Osteoblast (primary cell): ENCODE data around the gene LRRN2. TPM values are rescaled to one million over a fixed set of nuclear protein-coding genes. Genes with fewer than 3 reads are reported as not detected.

ENCODE experiments used
- DNase-seq: peaks from one replicate; pipeline ENCODE4 v3.0.0; 2011; ENCODE audit warnings: low spot score, mixed read lengths; ENCODE audit not compliant: insufficient read length; ENCODE audit errors: missing footprints
- H2AFZ ChIP-seq: 2 replicates; pipeline ENCODE4 v1.6.0; 2011; ENCODE audit warnings: mild to moderate bottlenecking, low read length
- H3K27ac ChIP-seq: 2 replicates; pipeline ENCODE4 v1.5.1; 2011; ENCODE audit warnings: mild to moderate bottlenecking, low read depth, low read length, moderate library complexity
- H3K27me3 ChIP-seq: 2 replicates; pipeline ENCODE4 v1.6.0; 2012; ENCODE audit warnings: mild to moderate bottlenecking, control low read depth, inconsistent platforms, low read length, moderate library complexity; ENCODE audit not compliant: insufficient read depth
- H3K36me3 ChIP-seq: 2 replicates; pipeline ENCODE4 v1.5.1; 2011; ENCODE audit warnings: mild to moderate bottlenecking, low read length, control low read depth, moderate library complexity; ENCODE audit not compliant: insufficient read depth
- H3K4me1 ChIP-seq: 2 replicates; pipeline ENCODE4 v1.5.1; 2011; ENCODE audit warnings: mild to moderate bottlenecking, low read length, control low read depth, moderate library complexity; ENCODE audit not compliant: insufficient read depth
- H3K4me2 ChIP-seq: 2 replicates; pipeline ENCODE4 v1.6.0; 2011; ENCODE audit warnings: mild to moderate bottlenecking, low read length; ENCODE audit not compliant: insufficient read depth
- H3K4me3 ChIP-seq: fragments of 200-600 bp; sonication (generic); 3 replicates; pipeline ENCODE4 v1.5.1; 2012; ENCODE audit warnings: mild to moderate bottlenecking, low read length, inconsistent platforms; ENCODE audit not compliant: insufficient read depth
- H3K79me2 ChIP-seq: 2 replicates; pipeline ENCODE4 v1.6.0; 2012; ENCODE audit warnings: mild to moderate bottlenecking, low read length, control low read depth, inconsistent platforms; ENCODE audit not compliant: insufficient read depth
- H3K9me3 ChIP-seq: 2 replicates; pipeline ENCODE4 v1.5.1; 2011; ENCODE audit warnings: low read depth, low read length, control low read depth
- H4K20me1 ChIP-seq: 2 replicates; pipeline ENCODE4 v1.6.0; 2012; ENCODE audit warnings: mild to moderate bottlenecking, low read length, control low read depth; ENCODE audit not compliant: insufficient read depth
- CTCF ChIP-seq: IDR thresholded peaks from 2 replicates; pipeline ENCODE4 v1.5.1; 2011; ENCODE audit warnings: mild to moderate bottlenecking, low read depth, low read length, moderate library complexity; ENCODE audit errors: extremely low read depth
- total RNA-seq: library from RNA; depleted of rRNA; stranded (reverse); fragments of >200 nt; gene quantifications from 2 replicates; pipeline ENCODE4 v1.2.3, GENCODE V29; 2012

LRRN2 gene
- total RNA-seq, 1 donor: under 0.01 TPM

DNA sequence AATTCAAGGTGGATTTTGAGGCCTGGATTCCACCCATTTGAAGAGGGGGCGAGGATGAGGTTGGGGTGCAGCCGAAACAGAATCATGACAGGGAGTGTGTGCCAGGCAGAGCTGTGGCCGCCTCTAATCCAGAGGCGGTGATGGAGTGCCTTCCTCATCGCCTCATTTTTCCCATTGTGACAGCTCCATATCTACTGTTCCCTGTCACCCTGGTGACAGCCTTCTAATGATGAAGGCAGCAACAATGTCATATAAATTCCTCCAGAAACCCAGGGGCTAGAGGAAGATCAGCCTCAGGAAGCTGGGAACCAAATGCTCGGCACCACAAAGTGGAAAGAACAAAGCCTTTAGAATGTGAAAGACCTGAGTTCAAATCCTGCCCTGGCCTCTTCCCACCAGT lies 42.0 kb downstream of the LRRN2 start:
- no peaks in the 10 kb centered on the region for H3K36me3 ChIP-seq
- no peak overlapping the region for H3K27ac ChIP-seq
- H3K9me3 ChIP-seq: no peaks in the 10 kb centered on the region
- no peaks in the 10 kb centered on the region for H4K20me1 ChIP-seq
- H3K27me3 ChIP-seq: peaks cover 12% of the 10 kb centered on the region
- no peak for DNase-seq
- H3K4me2 ChIP-seq: no peak overlapping the region
- no peaks in the 10 kb centered on the region for H3K79me2 ChIP-seq
- H2AFZ ChIP-seq: no peak overlapping the region
- no peak for TF ChIP-seq CTCF
- H3K4me1 ChIP-seq: no peaks in the 10 kb centered on the region
- no peak overlapping the region for H3K4me3 ChIP-seq

DNA sequence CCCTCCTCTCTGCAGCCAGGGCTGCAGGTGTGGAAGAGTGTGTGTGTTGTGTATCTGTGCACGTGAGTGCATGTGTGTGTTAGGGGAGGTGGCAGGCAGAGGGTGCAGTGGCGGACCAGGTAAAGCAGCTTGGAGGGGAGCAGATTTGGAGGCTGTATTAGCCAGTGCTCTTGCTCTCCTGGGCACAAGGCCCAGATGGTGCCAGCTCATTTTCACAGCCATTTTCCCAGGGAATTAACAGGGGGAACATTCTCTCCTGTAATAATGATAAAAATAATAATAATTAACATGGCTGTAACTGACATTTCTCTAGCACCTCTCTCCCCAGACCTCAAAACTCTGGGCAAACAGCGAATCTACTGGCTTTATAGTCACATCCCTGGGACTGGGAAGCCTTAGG lies 43.6 kb downstream of the LRRN2 start:
- Histone ChIP-seq H2AFZ (no peak overlapping the region), H3K4me1 (peaks cover 3% of the 10 kb centered on the region), H3K9me3 (no peaks in the 10 kb centered on the region), H3K27me3 (peaks cover 14% of the 10 kb centered on the region), H3K4me2 (no peak overlapping the region), H3K36me3 (no peaks in the 10 kb centered on the region), H4K20me1 (no peaks in the 10 kb centered on the region), H3K27ac (no peak overlapping the region), H3K4me3 (no peak overlapping the region), H3K79me2 (no peaks in the 10 kb centered on the region)
- no peak for TF ChIP-seq CTCF
- DNase-seq: no peak

GRCh38 chr1:204641455-204641854 lies 44.1 kb downstream of the LRRN2 start:
- Histone ChIP-seq H3K27me3 (peaks cover 14% of the 10 kb centered on the region), H2AFZ (no peak overlapping the region), H3K79me2 (no peaks in the 10 kb centered on the region), H3K4me1 (peaks cover 3% of the 10 kb centered on the region), H3K9me3 (no peaks in the 10 kb centered on the region), H3K4me2 (no peak overlapping the region), H3K36me3 (no peaks in the 10 kb centered on the region), H3K27ac (no peak overlapping the region), H4K20me1 (no peaks in the 10 kb centered on the region), H3K4me3 (no peak overlapping the region)
- no peak for DNase-seq
- no peak for TF ChIP-seq CTCF

GRCh38 chr1:204640578-204640977 lies 45.0 kb downstream of the LRRN2 start:
- H3K9me3 ChIP-seq: no peaks in the 10 kb centered on the region
- no peak for TF ChIP-seq CTCF
- H3K4me2 ChIP-seq: no peak overlapping the region
- H3K27ac ChIP-seq: no peak overlapping the region
- no peak overlapping the region for H3K4me3 ChIP-seq
- H3K36me3 ChIP-seq: no peaks in the 10 kb centered on the region
- no peaks in the 10 kb centered on the region for H4K20me1 ChIP-seq
- peaks cover 3% of the 10 kb centered on the region for H3K4me1 ChIP-seq
- no peaks in the 10 kb centered on the region for H3K79me2 ChIP-seq
- H2AFZ ChIP-seq: no peak overlapping the region
- DNase-seq: peak; percentile 30
- H3K27me3 ChIP-seq: peaks cover 19% of the 10 kb centered on the region
